GM21723 (cell line): Measurements from ENCODE around the gene ETFA.
"Not testable (repeated sequence)": the region's sequence is repeated elsewhere in the genome, so short reads cannot be mapped to it uniquely, and the experiment has no call there.

Experiments
- ATAC-seq: cut with Tn5 transposase; IDR thresholded peaks from one replicate; pipeline ENCODE4 v1.9.1; 2021; ENCODE audit warnings: mild to moderate bottlenecking, moderate library complexity; ENCODE audit not compliant: unreplicated experiment

The ETFA gene

GRCh38 chr15:76285241-76285825 lies 25.9 kb downstream of the ETFA start:
- no peak for ATAC-seq

DNA sequence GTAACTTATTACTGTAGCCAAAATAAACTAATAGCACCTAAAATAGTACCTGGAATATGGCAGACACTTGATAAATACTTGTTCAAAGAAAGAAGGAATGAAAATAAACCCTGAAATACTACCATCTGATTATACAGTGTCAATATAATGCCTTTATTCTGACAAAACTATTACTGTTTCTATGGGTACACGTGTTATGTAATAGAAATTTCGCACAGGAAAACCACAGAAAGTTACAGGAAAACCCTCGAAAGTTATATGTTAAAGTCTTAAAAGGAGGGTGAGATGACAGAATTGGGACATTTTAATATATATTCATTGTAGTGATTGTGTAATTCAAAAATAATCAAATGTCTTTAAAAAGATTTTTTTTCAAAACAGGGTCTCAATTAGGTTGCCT lies 28.8 kb downstream of the ETFA start:
- no peak for ATAC-seq

DNA sequence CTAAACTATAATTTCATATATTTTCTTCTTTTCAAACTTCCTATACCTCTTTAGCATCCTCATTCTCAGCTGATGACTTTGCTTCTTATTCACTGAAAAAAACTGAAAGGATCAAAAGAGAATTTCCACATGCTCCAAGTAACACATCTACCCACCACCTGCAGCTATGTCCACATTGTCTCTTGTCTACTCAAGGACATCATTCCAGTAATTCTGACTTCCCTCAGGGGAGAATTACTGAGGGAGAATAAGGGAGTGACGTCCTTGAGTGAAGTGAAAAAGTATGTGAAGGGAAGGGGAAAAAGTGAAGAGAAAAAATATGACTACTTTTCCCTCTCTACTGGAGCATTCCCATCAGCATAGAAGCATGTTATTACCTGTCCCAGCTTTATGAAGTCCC lies 32.6 kb downstream of the ETFA start:
- no peak for ATAC-seq

DNA sequence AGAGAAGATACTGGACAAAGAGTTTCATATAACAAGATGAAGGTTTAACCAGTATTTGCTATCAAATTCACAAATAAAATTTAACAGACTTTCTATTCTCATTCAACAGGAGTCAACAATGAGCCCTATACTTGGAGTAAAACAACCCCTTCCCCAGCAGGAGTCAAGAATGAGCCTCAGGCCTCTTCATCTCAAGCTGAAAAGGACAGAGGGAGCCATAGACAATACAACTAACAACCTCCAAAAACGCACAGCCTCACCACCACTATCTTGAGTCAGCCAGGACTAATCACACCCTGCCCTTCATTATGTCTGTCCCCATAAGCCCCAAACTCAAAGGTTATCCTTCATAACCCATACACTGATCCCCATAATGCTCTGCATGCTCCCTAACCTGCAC lies 36.4 kb downstream of the ETFA start:
- no peak for ATAC-seq

DNA sequence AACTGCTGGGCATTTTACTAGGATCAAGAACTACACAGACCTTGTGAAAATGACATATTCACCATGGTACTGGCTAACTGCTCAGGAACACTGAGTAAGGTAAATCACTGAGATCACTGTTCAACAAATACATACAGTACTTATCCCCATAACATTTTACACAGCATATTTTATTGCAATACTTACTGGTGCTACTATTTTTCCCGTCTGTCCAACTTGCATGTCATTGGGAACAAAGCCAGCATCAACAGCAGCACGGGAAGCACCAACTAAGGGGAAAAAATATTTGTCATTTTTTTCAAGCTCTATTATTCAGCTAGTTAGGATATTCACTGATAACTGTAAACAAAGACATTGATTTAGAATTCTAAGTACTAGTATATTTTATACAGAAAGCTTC lies 37.0 kb downstream of the ETFA start:
- ATAC-seq, result no peak

- no peak for ATAC-seq
Observed at GRCh38 chr15:76270876-76271275, 40.4 kb downstream of the ETFA start.

GRCh38 chr15:76267077-76267476 lies 44.2 kb downstream of the ETFA start:
- no peak for ATAC-seq

DNA sequence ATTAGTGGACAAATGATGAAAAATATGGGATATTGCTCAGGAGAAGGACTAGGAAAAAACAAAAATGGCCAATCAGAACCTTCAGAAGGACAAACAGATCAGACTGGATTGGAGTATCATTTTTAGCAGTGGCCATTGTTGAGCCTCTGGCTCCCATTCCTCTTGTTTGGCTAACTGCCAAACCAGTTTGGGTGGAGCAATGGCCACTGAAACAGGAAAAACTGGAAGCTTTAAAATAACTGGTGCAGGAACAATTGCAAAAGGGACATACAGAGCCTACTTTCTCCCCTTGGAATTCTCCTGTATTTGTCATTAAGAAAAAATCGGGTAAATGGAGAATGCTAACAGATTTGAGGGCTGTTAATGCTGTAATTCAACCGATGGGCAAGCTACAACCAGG lies 45.5 kb downstream of the ETFA start:
- ATAC-seq, result not testable (repeated sequence)

- ATAC-seq, result no peak
Observed at GRCh38 chr15:76260246-76260938, 50.9 kb downstream of the ETFA start.

- ATAC-seq, result no peak
Observed at GRCh38 chr15:76259392-76259791, 51.9 kb downstream of the ETFA start.

DNA sequence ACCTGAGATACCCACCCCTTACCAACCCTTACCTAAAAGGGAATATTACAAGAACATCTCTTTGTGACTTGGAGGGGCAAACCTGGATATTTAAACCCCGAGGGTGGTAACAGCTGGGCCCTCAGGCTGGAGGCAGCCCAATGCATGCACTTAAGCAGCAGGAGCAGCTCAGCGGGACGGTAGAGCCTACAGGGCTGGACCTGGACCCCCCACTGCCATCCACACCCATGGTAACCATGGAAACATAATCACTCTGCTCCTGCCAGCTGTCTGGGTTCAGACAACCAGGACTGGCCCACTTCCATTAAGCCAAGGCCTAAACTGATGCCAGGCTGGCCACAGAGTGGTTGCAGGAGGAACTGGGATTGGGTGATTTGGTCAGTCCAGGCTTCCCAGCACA lies 52.8 kb downstream of the ETFA start:
- no peak for ATAC-seq

GRCh38 chr15:76253691-76254473 lies 57.4 kb downstream of the ETFA start:
- no peak for ATAC-seq

- ATAC-seq, result no peak
Observed at GRCh38 chr15:76252249-76252648, 59.0 kb downstream of the ETFA start.

DNA sequence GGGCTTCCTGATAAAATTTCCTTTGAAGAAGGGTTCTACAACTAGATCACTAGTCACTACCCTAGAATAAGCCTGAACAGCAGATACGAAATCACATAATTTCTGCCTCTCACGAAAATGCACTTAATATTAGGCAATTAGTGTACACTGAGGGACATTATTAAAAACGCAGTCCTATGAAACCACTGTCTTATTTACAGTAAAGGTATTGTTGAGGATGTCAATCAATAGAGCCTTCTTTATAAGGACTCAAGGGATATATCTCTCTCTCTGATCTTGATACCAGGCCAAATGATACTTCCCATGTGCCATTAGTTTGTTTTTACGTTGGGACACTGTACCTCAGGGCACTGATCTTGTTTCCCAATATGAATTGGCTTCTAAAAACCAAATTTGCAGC lies 59.6 kb downstream of the ETFA start:
- ATAC-seq, result no peak

- ATAC-seq, result no peak
Observed at GRCh38 chr15:76245072-76245610, 66.1 kb downstream of the ETFA start.

GRCh38 chr15:76239786-76240185 lies 71.5 kb downstream of the ETFA start:
- ATAC-seq, result no peak

DNA sequence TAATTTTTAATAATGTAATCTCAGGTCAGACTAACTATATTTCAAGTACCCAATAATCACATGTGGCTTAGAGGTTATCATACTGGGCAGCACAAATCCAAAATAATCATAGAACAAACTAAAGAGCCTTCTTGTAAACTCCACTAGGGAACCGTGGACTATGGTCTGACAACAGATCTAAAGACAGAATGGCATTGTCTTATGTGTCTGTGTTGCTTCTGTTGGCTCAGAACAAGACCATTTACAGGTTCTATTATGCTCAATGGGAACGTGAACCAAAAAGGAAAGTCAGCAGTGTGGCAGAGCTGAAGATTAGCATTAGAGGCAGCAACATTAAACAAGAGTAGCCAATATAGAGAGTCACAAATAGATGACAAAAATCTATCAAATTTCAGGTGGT lies 74.9 kb downstream of the ETFA start:
- ATAC-seq, result no peak

GRCh38 chr15:76235186-76235826 lies 76.0 kb downstream of the ETFA start:
- no peak for ATAC-seq

- ATAC-seq, result no peak
Observed at GRCh38 chr15:76234337-76234889, 76.9 kb downstream of the ETFA start.

DNA sequence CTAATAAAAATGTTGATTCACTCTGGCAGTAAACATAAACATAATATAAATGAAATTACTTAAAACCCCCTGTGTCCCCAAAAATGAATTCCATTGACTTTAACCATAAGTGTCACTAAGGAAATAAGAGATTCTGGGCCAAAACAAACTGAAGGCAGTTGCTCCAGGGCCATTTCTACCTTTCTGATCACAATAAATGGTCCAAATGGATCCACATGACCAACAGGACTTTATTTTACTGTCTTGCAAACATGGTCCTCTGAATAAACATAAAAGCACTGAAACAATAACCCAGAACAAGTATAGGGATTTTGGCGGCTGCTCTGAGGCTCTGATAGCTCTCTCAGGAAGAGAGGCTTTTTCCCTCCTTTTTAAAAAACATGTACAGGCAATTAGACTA lies 77.3 kb downstream of the ETFA start:
- ATAC-seq, result no peak

DNA sequence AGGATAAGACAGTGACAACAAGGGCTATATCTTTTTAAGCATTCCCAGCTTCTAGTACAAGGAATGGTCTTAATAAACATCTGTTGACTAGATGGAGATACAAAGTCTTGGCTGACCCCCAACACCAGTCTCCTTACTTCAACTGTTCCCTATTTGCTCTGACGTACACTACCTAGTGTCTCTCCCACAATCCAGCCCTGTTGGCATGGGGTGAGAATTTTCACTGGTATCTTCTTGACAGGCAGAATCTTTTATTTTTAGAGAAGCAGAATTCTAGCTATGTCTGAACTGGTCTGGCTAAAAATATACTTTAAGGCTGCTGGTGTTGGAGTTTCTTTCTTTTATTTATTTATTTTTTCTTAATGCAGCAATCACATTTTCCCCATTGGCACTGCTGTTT lies 82.0 kb downstream of the ETFA start:
- no peak for ATAC-seq
